Measurements from ENCODE around the gene TENT5C.

TENT5C gene

DNA sequence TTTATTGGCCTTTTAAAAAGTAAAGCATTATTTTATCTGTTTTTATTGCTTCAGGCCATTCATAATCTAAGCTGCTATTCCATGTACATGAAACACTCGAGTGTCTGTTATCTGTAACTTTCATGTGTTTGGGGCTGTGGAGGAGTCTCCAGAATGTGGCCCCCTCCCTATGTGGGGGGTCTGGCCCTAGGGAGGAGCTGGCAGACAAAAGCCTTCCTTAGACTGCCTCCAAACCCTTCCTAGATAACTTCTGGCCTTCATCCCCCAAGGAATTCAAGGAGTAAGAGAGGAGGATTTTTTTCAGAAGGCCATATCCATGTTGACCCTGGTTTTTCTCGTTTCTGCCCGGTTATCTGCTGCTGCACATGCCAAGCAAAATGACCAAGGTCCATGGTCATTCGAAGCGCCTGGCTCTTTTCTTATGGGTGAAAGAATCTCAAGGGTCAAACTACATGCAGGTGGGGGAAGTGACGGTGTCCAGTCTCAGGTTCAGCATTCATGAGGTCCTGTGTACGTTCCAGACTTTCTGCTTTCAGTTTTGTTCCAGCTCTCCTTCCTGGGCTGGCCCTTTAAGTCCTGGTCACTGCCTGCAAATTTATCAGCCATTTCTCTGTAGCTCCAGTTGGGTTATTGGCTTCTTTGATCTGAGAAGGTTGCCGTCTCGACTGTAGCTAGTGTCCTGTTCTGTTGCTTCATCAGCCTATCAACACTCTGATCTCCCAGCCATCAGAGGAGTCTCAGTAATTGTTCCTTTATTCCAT lies 8.3 kb downstream of the TENT5C start:
- no peak for DNase-seq (ENCODE audit: low read depth)

DNA sequence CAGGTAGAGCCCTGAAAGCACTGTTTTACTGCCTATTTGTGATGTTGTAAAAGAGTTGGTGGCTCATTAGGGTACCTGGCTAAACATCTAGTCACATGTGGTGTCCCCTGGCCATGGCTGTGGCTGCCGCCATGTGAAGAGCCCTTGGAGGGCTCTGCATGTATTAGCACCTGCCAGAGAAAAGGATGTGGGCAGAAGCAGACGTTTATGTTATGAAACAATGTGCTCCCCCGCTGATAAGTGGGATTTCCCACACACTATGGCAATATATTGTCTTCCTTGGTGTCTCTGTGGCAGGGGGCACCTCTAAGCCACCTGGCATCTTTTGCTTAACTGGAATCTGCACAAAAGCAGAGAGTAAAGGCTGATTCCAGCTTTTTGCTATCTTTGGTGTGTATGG lies 9.6 kb downstream of the TENT5C start:
- no peak for DNase-seq (ENCODE audit: low read depth)

DNA sequence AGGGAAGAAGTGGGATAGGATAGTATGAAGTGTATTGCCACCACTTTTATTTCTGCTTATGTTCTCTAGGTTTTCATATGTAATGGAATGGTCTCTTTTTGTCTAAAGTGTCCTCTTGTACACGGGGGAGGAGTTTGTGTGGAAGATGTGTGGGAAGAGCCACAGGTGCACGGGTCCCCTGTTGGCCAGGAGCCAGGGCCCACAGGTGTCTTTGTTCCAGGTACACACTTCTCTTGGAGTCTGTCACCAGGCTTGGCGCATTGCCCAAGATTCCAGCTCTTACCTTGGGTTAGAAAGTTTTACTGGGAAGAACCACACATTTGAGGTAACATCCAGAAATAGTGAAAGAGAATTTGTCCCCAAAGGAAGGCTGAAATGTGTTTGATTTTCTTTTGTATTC lies 10.5 kb downstream of the TENT5C start:
- no peak for DNase-seq (ENCODE audit: low read depth)

DNA sequence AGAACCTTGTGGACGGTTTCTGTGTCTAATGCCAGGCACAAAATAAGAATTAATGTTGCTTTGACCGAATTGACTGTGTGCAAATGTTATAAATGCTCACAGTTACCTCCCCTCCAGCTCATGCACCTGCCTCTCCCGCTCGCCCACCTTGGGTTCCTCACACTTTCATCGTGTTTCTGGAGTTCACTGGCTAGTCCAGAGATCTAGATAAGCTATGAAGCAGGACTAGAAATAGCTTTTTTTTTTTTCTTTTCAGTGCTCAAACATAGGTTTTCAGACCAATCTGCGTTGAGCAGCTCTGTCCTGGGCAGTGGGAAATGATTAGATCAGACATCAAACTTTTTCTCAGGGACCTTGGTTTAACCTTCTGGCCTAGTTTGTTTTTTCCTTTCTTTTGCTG lies 11.1 kb downstream of the TENT5C start:
- no peak for DNase-seq (ENCODE audit: low read depth)

DNA sequence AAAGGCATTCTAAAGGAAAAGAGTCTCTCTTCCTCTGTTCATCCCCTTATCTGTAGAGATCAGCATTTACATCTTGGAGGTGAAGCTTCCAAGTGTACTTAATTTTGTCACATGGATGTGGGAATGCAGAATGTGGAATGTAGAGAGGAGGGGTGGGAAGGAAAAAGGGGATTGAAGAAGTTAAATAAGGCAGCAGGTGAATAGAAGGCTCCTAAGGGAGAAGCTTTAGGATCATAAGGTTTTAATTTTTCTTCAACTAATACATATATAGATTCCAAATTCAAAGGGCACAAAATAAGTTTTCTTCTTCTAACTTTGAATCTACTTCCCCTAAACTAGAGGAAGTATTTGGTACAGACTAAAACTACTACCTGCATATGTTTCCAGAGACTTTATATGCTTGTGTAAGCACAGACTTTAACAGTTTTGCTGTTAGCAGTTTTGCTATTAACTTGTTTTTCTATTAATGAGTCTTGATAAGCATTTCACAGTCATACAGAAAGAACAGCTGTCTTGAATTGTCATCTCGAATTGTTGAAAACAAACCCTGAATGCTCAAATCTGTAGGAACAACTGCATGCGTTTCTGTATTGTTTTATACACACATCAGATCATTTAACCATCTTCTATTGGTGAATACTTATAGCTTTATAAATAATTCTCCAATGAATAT lies 12.7 kb downstream of the TENT5C start:
- no peak for DNase-seq (ENCODE audit: low read depth)

DNA sequence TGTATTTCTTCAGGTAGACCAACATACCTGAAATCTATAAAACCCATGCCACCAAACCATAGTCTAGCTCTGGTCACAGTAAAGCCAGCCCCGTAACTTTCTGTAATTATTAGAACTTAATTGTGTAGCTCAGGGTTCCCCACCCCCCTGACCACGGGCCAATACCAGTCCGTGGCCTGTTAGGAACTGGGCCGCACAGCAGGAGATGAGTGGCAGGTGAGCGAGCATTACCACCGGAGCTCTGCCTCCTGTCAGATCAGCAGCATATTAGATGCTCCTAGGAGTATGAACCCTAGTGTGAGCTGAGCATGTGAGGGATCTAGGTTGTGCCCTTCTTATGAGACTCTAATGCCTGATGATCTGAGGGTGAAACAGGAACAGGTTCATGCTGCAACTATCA lies 14.6 kb downstream of the TENT5C start:
- DNase-seq (ENCODE audit: low read depth) = no peak

DNA sequence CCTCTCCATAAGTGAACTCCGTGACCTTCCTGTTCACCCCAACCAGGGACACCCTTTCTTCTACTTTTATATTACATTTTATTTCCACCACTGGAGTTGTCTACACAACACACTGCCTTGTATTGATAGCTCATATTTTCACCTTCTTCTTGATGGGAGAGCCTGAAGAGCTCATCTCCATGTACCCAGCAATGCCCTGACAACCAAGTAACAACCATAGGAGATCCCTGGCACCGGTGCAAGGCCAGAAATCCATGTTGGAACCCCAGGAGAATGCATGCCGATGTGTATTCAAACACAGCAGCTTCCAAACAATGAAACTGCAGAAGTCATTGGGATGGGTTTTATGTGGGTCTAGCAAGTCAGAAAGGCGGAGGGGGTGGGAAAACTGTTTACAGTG lies 15.5 kb downstream of the TENT5C start:
- DNase-seq (ENCODE audit: low read depth) = no peak

DNA sequence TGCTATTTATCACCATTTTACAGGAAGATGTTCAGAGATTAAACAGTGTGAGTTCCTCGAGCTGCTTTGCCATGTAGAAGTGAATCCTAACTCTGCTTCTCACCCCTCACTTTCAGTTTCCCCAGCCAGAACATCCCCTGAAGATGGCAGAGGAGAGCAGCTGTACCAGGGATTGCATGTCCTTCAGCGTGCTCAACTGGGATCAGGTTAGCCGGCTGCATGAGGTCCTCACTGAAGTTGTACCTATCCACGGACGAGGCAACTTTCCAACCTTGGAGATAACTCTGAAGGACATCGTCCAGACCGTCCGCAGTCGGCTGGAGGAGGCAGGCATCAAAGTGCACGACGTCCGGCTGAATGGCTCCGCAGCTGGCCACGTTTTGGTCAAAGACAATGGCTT lies 16.9 kb downstream of the TENT5C start:
- DNase-seq (ENCODE audit: low read depth) = no peak

DNA sequence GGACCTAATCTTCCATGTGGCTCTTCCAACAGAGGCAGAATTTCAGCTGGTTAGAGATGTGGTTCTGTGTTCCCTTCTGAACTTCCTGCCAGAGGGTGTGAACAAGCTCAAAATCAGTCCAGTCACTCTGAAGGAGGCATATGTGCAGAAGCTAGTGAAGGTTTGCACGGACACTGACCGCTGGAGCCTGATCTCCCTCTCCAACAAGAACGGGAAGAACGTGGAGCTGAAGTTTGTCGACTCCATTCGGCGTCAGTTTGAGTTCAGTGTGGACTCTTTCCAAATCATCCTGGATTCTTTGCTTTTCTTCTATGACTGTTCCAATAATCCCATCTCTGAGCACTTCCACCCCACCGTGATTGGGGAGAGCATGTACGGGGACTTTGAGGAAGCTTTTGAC lies 17.3 kb downstream of the TENT5C start:
- DNase-seq (ENCODE audit: low read depth) = no peak

DNA sequence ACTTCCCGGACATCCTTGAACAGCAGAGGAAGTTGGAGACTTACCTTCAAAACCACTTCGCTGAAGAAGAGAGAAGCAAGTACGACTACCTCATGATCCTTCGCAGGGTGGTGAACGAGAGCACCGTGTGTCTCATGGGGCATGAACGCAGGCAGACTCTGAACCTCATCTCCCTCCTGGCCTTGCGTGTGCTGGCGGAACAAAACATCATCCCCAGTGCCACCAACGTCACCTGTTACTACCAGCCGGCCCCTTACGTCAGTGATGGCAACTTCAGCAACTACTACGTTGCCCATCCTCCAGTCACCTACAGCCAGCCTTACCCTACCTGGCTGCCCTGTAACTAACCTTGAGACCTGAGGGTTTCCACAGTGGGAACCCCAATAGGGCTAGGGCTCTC lies 17.9 kb downstream of the TENT5C start:
- no peak for DNase-seq (ENCODE audit: low read depth)

DNA sequence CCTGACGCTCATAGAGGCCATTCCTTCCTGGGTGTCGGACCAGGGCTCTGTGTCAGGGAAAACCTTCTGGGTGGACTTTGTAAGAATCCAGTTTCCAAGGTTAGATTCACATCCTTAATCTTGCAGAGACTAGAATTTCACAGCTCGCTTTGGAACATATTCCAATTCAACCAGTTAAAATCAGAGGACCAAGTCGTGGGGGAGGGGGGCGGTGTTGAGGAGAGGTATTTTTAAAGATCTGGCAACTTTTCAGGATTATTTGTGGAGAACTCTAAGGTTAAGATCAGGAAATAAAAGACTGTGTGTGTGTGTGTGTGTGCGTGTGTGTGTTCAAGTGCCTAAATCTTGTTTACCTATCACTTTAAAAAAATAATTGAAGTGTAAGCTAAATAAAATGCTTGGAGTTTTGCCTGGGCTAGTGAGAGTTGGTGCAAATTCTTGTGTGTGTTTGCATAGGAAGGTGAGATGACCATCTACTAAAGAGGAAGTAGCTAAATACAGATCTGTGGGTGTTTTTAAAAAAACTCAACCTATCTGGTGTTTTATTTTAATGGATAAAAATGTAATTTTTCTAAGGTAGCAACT lies 21.8 kb downstream of the TENT5C start:
- no peak for DNase-seq (ENCODE audit: low read depth)

DNA sequence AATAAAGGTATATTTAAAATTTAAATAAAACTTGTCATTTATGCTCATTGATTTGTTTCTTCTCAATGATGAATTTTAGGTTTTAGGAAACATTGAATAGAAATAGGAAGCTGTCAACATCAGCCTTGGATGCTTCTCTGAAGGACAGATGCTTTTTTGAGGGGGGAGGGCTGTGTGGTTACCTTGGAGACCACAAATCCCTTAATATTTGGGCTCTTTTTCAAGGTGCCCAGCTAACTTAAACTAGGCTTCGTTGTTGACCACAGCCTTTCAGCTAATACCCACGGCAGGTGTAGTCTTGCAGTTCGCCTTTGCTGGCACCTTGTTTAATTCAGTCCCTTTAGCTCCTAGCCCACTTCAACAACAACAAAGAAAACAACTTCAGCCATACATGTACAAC lies 22.5 kb downstream of the TENT5C start:
- DNase-seq (ENCODE audit: low read depth) = no peak

DNA sequence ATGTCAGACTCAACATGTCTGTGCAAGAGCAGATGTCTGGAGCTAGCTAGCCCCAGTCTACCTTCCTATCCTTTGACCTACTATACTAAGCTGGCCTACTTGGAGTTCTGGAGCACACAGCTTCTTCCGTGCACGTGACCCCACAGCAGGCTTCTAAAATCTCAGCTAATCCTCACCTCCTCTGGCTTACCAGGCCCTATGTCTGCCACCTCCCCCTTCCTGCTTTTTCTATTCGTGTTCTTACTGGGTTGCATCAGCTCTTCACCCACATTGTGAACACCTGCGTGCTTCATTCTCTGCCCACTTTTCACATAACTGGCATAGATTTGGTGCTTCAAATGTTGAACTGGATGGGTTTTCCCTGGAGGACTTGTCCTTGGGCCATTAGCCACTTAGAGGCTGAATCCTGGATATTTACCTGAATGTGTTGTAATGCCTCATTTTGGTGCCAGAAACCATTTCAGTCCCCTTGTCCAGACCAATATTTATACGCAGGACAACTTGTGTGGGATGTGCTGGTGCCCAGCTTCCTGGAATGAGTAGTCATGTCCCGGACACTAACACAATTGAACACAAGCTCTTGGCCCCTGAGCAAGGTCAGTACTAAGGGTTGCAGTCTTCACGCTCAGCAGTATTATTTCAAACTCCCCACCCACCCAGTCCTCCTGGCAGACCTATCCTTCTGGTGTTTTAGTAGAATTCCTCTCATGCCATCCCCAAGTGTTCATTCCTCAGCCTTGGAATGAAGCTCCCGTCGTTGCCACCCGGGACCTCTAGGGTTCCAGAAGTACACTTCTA lies 24.0 kb downstream of the TENT5C start:
- DNase-seq (ENCODE audit: low read depth) = no peak

DNA sequence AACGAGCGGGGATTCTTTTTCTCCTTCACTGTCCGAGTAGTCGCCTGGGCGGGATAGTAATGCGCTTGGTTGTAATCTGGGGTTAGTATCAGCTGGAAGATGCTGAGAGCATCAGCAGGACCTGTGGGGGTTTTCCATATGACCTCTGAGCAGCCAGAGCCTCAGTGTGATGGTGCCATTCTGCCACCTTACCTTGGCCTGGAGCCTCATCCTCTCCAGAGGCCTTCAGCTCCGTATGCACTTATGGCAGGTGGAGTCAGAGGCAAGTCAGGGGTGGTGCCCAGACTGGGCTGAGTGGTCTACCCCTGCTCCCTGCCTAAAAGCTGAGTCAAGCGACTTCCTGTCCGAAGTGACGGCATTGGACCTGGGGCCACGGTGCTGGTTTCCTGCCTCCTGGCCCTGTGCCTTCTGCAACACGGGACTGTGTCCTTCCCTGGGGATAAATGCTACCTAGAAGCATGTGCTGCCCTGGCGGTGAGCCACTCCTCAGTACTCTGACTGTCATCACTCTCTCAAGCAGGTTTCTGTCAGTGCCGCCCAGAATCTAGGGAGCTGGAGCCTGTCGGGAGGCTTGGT lies 24.7 kb downstream of the TENT5C start:
- DNase-seq (ENCODE audit: low read depth) = no peak

DNA sequence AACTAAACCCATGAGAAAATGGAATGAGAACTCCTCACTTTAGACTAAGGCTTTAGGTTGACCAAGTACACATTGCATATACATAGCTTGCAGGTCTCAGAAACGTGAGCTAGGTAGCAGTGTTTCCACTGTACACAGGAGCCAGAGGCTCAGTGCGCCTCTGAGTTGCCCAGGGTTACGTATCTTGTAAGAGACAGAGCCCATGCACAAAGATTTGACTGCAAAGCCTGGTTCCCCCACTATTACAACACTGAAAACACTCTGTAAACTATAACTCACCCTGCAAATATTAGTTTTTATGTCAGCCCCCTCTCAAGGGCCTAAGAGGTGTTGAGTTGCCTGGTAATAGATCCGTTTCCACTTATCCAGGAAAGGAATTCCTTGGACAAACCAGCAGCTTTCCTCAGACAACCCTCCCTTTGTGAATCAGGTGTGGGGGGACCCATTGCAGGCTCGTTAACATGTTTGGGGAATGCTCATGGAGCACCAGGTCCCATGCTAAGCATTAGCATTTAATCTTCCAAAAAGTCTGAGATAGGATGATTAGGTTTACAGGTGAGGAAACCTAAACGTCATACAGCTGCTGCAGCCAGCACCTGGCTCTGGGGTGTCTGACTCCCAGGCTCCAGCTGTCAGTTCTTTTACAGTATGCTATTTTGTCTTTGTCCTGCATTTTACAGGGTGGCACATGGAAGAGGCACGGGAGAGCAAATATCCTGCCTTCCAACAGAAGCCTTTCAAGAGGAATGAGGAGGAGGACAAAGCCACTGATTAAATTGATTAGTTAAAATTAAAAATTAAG lies 25.7 kb downstream of the TENT5C start:
- no peak for DNase-seq (ENCODE audit: low read depth)

DNA sequence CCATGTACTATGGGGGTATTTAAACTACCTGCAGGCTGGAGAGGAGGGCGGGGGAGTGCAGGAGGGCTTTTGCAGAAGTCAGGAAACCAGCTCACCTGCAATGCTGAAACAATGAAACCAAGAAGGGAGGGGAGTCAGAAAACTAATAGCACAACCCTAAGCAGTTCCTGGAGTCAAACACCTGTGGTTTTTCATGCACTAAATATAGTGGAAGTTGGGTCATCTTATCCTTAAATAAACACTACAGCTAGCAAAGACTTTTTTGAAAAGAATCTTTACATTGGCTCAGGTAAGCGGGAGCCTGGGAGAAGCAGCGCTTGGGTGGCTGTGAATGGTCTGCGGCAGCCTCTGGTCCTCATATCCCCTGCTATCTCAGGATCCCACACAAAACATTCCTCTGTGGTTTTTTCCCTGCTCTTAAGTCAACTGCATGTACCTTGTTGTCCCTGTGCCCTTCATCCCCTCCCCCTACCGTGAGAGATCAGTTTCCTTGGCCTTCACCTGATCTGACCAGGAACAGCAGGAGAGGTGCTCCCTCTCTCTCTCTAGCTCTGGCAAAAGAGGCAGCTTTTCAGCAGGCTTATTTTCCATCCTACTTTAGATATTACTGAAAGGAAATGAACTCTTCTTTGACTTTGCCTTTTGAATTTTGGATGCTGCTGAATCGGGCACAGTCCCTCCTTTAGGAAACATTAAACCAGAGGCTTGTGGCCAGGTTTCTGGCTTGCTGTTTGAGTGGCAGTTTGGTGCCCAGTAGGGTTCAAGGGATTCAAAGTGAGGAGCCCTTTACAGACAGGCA lies 26.6 kb downstream of the TENT5C start:
- no peak for DNase-seq (ENCODE audit: low read depth)

DNA sequence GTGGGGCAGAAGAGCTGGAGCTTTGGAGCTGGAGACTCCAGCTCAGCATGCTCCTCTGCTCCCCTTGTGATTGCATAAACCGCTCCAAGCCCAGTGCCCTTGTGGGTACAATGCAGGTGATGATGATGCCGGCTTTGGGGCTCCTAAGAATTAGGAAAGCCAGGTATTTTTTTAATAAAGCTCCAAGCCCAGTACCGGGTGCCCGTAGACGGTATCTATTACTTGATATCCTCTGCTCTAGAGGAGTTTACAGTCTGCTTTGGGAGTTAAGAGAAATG lies 27.2 kb downstream of the TENT5C start:
- no peak for DNase-seq (ENCODE audit: low read depth)

DNA sequence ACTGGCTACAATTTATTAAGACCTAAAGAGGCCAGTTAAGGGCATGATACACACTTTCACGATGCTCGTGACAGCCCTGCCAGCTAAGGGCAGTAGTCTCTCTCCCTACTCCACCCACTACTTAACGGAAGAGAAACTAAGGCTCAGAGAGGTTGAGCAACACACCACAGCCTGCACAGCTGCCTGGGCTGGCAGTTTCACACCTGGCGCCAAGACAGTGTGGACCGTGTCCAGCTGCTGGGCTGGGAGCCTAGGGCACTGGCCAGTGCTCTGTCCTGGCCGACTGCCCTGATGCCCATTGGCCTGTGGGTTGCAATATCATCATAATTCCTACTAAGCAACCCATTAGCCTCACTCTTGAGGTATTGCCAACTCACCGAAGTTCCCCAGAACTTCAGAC lies 27.6 kb downstream of the TENT5C start:
- no peak for DNase-seq (ENCODE audit: low read depth)

DNA sequence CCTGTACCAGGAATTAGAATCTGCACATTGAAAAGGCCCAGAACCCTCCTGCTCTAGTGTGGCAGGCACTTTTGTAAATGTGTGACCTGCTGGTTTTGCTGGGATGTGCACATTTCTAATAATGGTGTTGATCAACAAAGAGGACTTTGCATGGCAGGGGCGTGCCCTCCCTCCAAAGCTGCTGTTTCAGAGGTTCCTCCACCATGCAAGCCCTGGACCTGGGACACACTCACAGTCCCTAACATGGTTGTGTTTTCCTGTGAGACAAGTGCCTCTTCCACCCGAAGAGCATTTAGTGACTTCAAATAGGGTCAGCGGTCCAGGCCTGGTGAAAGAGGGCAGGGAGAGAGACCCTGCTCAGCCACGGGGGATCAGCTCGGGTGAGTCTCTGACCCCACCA lies 28.1 kb downstream of the TENT5C start:
- no peak for DNase-seq (ENCODE audit: low read depth)

DNA sequence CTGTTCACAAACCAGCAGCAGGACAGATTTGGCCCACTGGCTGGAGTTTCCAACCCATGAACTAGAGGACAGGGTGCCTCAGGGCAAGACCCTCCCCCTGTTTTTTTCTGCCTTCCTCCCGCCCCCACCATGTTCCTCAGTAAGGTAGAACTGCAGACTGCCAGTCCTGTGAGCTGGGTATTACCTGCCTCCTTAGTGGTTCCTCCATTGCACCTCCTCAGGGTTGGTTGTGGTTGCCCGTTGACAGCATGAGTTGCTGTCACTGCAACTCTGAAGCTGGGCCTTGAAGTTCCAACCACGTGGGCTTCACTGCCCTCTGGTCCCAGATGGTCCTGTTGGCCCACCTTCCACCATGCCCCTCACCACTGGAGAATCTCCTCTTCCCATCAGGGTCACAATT lies 28.8 kb downstream of the TENT5C start:
- no peak for DNase-seq (ENCODE audit: low read depth)

DNA sequence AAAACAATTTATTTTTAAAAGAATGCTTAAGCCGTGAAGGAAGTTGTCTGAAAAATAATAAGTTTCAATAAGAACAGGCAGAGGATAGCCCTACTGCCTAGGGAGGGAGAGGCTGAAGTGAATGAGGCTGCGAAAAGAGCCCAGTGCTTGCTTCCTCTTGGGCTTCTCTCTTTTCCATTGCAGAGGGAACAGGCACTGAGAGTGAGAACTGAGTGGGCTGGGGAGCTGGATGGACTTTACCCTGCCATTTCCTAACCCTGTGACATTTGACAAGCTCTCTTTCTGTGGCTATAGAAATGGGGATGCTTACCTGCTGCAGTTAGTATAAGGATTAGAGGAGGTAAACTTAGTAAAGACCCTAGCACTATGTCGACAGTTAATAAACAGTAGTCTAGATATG lies 30.0 kb downstream of the TENT5C start:
- DNase-seq (ENCODE audit: low read depth) = no peak
